NCI-H2029 treated with DMSO at 0.1 percent for 48 hours (cell line): ENCODE data around the gene MAP1A.

Source experiments
- DNase-seq: peaks from one replicate; lab custom pipeline; 2025; lab: John Stamatoyannopoulos, UW

MAP1A gene

DNA sequence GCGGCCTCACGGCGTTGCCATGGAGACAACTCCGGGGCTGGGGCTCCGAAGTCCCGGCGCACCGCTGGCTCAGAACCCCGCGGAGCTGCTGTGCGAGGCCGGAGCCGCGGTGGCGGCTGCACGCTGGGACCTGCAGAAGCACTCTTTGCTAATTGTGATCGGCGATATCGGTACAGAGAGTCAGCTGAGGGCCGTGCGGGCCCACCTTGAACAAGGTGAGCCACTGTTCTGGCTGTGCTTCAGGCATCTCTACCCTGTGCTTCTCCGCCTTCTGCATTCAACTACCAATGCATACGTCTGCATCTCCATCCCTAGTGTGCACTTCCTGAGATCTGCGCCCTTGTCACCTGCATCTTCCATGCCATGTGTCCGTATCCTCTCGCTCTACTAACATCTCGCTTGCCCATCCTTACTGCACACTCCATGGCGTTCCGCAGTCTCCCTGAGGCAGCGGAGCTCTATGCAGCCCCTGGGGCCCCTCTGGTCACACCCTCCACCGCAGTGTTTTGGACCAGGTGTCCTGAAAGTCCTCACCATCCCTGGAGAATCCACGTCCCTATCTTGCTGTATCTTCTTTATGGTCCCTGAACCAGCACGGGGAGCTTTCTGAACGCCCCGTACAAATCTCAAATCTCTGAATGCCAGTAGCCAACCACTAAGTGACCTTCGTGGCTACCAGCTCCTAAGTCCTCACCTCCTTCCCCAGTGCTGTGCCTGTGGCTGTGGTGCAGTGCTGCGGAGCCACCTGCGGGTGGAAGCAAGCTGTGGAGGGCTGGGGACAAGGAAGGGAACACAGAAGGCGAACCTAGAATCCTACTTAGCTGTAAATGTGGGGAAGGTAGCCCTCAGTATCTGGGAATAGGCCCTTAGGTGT is 6.2 kb upstream of the MAP1A start:
- DNase-seq = no peak

DNA sequence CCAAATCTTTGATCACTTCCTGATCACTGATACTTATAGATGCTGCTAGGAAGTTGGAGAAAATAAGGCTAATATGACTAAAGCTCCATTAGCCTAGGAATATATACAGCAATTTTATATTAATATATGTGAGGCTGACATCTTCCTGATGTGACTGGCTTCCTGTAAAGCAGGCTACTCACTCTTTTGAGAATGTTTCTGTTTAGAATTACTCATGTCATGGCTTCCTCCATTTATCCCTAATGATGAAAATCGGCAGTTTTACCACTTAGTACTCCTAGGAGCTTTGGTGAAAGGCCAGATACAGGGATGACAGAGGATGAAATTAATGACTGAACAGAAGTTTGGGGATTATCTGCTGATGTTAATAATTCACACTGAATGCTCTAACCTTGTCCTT is 3.9 kb upstream of the MAP1A start:
- no peak for DNase-seq

DNA sequence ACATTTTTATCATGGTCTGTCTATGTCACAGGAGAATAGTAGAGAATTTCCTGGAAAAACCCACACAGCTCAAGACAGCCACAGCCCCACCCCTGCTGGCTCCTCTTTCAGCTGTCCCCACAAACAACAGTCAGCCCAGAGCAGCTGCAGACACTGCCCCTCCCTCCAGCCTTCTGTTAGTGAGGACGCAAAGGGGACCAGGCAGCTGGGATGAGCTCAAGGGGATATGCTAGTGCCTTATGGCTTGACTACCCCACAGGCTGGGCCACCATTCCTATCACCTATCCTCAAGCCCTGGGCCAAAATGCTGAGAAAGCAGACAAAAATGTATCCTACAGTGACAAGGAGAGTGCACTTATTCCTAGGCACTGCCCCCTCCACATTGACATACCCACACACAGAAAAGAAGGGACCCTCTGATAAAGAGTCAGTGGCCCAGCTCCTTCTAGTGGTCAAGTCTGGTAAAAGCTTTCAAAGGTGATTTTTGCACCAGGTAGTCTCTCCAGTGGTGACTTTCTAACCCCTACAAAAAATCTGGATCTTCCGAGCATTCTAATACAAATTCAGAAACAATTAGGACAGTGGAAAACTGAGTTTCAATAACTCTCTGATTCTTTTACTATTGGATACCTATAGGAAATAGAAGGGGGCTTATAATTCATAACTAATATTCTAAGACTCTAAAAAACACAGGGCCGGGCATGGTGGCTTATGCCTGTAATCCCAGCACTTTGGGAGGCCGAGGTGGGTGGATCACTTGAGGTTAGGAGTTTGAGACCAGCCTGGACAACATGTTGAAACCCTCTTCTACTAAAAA is 3.0 kb upstream of the MAP1A start:
- DNase-seq = no peak

DNA sequence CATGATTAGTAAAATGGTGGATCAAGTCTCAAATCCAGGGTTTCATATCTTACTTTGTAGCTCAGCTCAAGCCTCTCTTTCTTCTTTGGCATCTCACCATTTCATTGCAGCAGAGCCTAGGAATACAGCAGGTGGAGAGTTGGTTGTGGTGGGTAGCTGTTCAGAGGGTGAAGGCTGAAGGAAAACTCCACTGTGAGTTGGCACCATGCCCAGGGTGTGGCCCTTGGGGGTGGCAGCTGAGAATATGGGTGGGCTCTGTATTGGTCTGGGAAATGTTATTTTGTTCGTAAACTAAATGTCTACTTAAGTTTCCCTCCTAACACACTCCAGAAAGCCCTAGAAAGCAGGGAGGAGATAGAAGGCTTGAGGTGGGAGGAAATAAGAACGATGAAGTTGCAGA is 1.7 kb upstream of the MAP1A start:
- DNase-seq = no peak

DNA sequence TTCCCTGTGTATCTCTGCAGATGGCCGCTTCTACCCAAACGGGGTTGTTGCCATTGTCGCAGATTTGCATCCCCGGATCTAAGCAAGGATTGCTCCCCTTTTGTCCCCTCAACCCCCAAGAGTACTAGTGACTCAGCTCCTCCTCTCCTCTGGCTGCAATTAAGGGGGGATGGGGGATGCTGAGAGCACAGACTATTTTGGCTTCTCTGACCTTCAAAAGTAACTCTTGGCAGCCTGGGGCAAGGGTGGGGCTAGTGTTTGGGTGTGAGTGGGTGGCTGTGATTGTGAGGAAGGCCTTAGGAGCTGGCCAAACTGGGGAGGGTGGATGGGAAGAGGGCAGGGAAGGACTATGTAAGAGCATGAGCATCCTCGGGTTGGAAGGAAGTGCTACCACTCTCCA is 1.2 kb upstream of the MAP1A start:
- DNase-seq = no peak

DNA sequence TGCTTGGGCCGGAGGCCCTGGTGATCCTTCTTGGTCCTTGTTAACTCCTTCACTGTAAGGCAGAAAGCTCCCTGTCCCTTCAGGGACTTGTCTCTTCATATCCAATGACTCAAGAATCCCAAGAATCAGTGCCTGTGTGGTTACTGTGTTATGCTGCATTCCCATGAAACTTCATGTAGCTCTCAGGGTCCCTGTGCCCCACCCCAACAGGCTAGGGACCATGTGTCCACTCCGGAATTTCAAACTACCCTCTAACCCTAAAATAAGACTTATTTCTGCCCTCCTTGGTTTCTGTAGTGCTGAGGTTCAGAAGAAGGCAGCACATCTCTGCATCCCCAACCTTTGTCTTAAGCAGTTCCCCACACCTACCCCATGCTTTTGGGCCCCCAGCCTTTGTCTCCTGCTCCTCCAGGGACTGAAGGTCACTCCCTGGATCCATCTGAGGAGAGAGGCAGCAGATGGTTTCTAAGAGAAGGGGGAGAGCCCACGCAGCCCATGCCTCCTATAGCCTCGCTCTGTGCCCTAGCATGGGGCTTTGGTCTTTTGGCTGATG is 531 bp upstream of the MAP1A start:
- DNase-seq = no peak

- DNase-seq = no peak
Measured at GRCh38 chr15:43518197-43518761, 871 bp downstream of the MAP1A start.

GRCh38 chr15:43519196-43519595 is 1.8 kb downstream of the MAP1A start:
- no peak for DNase-seq

DNA sequence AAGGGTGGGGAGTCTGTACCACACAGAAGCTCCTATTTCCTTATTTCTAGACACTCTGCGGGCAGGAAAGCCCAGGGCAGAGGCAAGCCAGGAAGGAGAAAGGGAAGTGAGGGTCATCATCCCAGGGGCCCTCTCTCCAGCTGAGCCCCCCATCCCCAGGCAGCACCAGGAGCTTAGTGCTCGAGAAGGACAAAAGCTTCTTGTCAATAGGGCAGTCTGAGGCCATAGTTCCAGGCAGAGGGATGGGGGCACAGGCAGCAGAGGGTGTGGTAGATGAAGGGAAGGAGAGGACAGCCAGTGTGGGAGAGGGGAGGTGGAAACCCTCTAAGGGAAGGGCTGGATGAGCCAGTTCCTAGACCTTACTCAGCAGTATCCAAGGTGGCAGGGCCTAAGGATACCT is 2.7 kb downstream of the MAP1A start:
- no peak for DNase-seq

GRCh38 chr15:43521419-43521818 is 4.0 kb downstream of the MAP1A start:
- no peak for DNase-seq

DNA sequence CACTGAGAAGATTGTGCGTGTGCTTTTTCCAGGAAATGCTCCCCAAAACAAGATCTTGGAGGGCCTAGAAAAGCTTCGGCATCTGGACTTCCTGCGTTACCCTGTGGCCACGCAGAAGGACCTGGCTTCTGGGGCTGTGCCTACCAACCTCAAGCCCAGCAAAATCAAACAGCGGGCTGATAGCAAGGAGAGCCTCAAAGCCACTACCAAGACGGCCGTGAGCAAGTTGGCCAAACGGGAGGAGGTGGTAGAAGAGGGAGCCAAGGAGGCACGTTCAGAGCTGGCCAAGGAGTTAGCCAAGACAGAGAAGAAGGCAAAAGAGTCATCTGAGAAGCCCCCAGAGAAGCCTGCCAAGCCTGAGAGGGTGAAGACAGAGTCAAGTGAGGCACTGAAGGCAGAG is 4.8 kb downstream of the MAP1A start:
- no peak for DNase-seq

- no peak for DNase-seq
Measured at GRCh38 chr15:43523646-43524045, 6.2 kb downstream of the MAP1A start.

GRCh38 chr15:43524254-43524845 is 6.9 kb downstream of the MAP1A start:
- DNase-seq = no peak

- DNase-seq = no peak
Measured at GRCh38 chr15:43525131-43525530, 7.7 kb downstream of the MAP1A start.

DNA sequence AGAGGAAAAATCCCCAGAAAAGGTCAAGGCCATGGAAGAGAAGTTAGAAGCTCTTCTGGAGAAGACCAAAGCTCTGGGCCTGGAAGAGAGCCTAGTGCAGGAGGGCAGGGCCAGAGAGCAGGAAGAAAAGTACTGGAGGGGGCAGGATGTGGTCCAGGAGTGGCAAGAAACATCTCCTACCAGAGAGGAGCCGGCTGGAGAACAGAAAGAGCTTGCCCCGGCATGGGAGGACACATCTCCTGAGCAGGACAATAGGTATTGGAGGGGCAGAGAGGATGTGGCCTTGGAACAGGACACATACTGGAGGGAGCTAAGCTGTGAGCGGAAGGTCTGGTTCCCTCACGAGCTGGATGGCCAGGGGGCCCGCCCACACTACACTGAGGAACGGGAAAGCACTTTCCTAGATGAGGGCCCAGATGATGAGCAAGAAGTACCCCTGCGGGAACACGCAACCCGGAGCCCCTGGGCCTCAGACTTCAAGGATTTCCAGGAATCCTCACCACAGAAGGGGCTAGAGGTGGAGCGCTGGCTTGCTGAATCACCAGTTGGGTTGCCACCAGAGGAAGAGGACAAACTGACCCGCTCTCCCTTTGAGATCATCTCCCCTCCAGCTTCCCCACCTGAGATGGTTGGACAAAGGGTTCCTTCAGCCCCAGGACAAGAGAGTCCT is 9.0 kb downstream of the MAP1A start:
- no peak for DNase-seq

DNA sequence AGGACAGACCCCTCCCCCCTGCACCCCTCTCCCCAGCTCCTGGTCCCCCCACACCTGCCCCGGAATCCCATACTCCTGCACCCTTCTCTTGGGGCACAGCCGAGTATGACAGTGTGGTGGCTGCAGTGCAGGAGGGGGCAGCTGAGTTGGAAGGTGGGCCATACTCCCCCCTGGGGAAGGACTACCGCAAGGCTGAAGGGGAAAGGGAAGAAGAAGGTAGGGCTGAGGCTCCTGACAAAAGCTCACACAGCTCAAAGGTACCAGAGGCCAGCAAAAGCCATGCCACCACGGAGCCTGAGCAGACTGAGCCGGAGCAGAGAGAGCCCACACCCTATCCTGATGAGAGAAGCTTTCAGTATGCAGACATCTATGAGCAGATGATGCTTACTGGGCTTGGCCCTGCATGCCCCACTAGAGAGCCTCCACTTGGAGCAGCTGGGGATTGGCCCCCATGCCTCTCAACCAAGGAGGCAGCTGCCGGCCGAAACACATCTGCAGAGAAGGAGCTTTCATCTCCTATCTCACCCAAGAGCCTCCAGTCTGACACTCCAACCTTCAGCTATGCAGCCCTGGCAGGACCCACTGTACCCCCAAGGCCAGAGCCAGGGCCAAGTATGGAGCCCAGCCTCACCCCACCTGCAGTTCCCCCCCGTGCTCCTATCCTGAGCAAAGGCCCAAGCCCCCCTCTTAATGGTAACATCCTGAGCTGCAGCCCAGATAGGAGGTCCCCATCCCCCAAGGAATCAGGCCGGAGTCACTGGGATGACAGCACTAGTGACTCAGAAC is 9.8 kb downstream of the MAP1A start:
- DNase-seq = no peak

- no peak for DNase-seq
Measured at GRCh38 chr15:43527802-43528541, 10.6 kb downstream of the MAP1A start.

- no peak for DNase-seq
Measured at GRCh38 chr15:43528542-43529007, 11.2 kb downstream of the MAP1A start.

GRCh38 chr15:43529141-43529540 is 11.7 kb downstream of the MAP1A start:
- no peak for DNase-seq
